Gastrocnemius medialis (tissue), 4 donors: ENCODE results near the gene ISM2. TPM values are rescaled to one million over a fixed set of nuclear protein-coding genes. Genes with fewer than 3 reads are reported as not detected.

ENCODE experiments used
- ATAC-seq, 2 donors: fragments of 150-250 bp; one replicate each; pipeline ENCODE4 v1.9.1; 2016
- DNase-seq, 2 donors: peaks; one replicate each; pipeline ENCODE4 v3.0.0-alpha.2; 2019
- H3K27ac ChIP-seq, 4 donors: fragments of 200-600 bp; sonication (generic); 1 replicate in 1 of 4; 2 replicates in 3 of 4; pipeline ENCODE4 v1.5.1; 2016 to 2018; ENCODE audit warnings: mild to moderate bottlenecking in 2 of 4, moderate library complexity in 1 of 4
- H3K27me3 ChIP-seq, 3 donors: fragments of 200-600 bp; sonication (generic) in 2 of 3; 1 replicate in 1 of 3; 2 replicates in 2 of 3; pipeline versions ENCODE4 v1.5.1 to v1.6.0; 2016 to 2019; ENCODE audit warnings: mild to moderate bottlenecking in 1 of 3, moderate library complexity in 1 of 3
- H3K36me3 ChIP-seq, 2 donors: fragments of 200-600 bp; sonication (generic) in 1 of 2; one replicate each; pipeline ENCODE4 v1.5.1; 2017 to 2018
- H3K4me1 ChIP-seq, 2 donors: fragments of 200-600 bp; sonication (generic) in 1 of 2; one replicate each; pipeline ENCODE4 v1.5.1; 2016 to 2017; ENCODE audit warnings: mild to moderate bottlenecking in 2 of 2
- H3K4me3 ChIP-seq, 4 donors: fragments of 200-600 bp; sonication (generic) in 3 of 4; 1 replicate in 1 of 4; 2 replicates in 3 of 4; pipeline ENCODE4 v1.5.1; 2016 to 2019; ENCODE audit warnings: mild to moderate bottlenecking in 2 of 4
- H3K9me3 ChIP-seq, 3 donors: fragments of 200-600 bp; sonication (generic) in 2 of 3; 1 replicate in 1 of 3; 2 replicates in 2 of 3; pipeline ENCODE4 v1.5.1; 2016 to 2019
- CTCF ChIP-seq, 5 experiments: fragments of 450-650 bp in 3 of 5; fragments of 200-600 bp in 2 of 5; sonication (generic) in 2 of 5; IDR thresholded peaks in 4 of 5; conservative IDR thresholded peaks in 1 of 5; 1 replicate in 4 of 5; 2 replicates in 1 of 5; pipeline ENCODE4 v1.5.1; 2016 to 2019; ENCODE audit warnings: antibody characterized with exemption in 5 of 5, mild to moderate bottlenecking in 3 of 5, moderate library complexity in 3 of 5
- POLR2A ChIP-seq, 2 donors: fragments of 450-650 bp; IDR thresholded peaks; one replicate each; pipeline ENCODE4 v1.6.1; 2017; ENCODE audit warnings: antibody characterized with exemption in 2 of 2, mild to moderate bottlenecking in 2 of 2, moderate library complexity in 2 of 2
- in situ Hi-C, 4 donors: fragments of 200-750 bp; cut with MboI; loops; one replicate each; pipeline versions ENCODE4 v1.15.0 to v1.8.0; 2017; ENCODE audit warnings: low sequenced_read_pairs in 4 of 4
- intact Hi-C: fragments of 100-400 bp; cut with DNase I; formaldehyde crosslinking; loops from one replicate; pipeline ENCODE4 v1.15.1; 2023; ENCODE audit warnings: low total_unique reads
- total RNA-seq, 4 donors: library from RNA; depleted of rRNA; stranded (reverse); fragments of >200 nt; gene quantifications; one replicate each; pipeline versions ENCODE4 v1.1.0 to v1.2.3, GENCODE V29; 2016

ISM2 gene
- total RNA-seq, 4 donors from 2014 or later, result not detected

- Histone ChIP-seq H3K27ac (no peak overlapping the region), H3K9me3 (no peaks in the 10 kb centered on the region), H3K27me3 (no peaks in the 10 kb centered on the region), H3K4me1 (no peaks in the 10 kb centered on the region), H3K36me3 (no peaks in the 10 kb centered on the region), H3K4me3 (no peak overlapping the region)
- intact Hi-C loops (no loop called here), in situ Hi-C loops (no loop called here)
- DNase-seq, result no peak
- no peak for ATAC-seq
- TF ChIP-seq POLR2A (IDR thresholded peaks at IDR 0.05) (no peak), CTCF (IDR thresholded peaks at IDR 0.05 in 4 of 5, conservative IDR thresholded peaks at IDR 0.05 in 1 of 5) (no peak)
Observed at GRCh38 chr14:77490347-77490986, 8.1 kb downstream of the ISM2 start.

GRCh38 chr14:77489041-77489440 is 9.6 kb downstream of the ISM2 start:
- DNase-seq (no peak), ATAC-seq (no peak)
- Histone ChIP-seq H3K27ac (no peak overlapping the region), H3K4me1 (no peaks in the 10 kb centered on the region), H3K4me3 (no peak overlapping the region), H3K36me3 (no peaks in the 10 kb centered on the region), H3K27me3 (no peaks in the 10 kb centered on the region), H3K9me3 (no peaks in the 10 kb centered on the region)
- intact Hi-C loops, result no loop called here
- TF ChIP-seq CTCF (IDR thresholded peaks at IDR 0.05 in 4 of 5, conservative IDR thresholded peaks at IDR 0.05 in 1 of 5), result no peak
- in situ Hi-C loops, result no loop called here

- intact Hi-C loops (no loop called here), in situ Hi-C loops (no loop called here)
- Histone ChIP-seq H3K36me3 (no peaks in the 10 kb centered on the region), H3K4me1 (no peaks in the 10 kb centered on the region), H3K4me3 (no peak overlapping the region), H3K27ac (no peak overlapping the region), H3K27me3 (no peaks in the 10 kb centered on the region), H3K9me3 (no peaks in the 10 kb centered on the region)
- ATAC-seq (no peak), DNase-seq (no peak)
- TF ChIP-seq CTCF (IDR thresholded peaks at IDR 0.05 in 4 of 5, conservative IDR thresholded peaks at IDR 0.05 in 1 of 5) (no peak), POLR2A (IDR thresholded peaks at IDR 0.05) (no peak)
Observed at GRCh38 chr14:77488558-77488957, 10.1 kb downstream of the ISM2 start.

GRCh38 chr14:77485901-77486678 is 12.5 kb downstream of the ISM2 start:
- Histone ChIP-seq H3K9me3 (no peaks in the 10 kb centered on the region), H3K36me3 (no peaks in the 10 kb centered on the region), H3K27me3 (no peaks in the 10 kb centered on the region), H3K4me1 (no peaks in the 10 kb centered on the region), H3K4me3 (no peak overlapping the region), H3K27ac (no peak overlapping the region)
- DNase-seq (no peak), ATAC-seq (no peak)
- no peak for TF ChIP-seq POLR2A (IDR thresholded peaks at IDR 0.05)
- in situ Hi-C loops, result no loop called here
- intact Hi-C loops, result no loop called here

DNA sequence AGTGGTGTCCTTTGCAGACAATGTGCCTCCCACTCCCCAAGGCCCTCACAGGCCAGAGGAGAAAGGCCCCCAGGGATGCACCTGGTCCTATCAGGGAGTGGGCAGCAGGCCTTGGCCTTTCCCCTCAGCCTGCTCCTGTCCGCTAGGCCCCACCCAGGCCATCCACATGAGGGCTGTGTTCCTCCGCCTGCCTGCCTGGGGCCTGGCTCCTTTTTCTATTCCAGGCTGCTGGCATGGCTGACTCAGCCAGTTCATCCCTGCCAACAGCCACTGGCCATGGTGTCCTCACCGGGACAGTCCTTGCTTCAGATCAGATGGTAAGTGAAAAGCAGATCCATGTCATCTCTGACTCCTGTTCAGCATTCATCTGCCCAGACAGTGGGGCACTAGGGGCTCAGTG is 13.4 kb downstream of the ISM2 start:
- intact Hi-C loops, result no loop called here
- Histone ChIP-seq H3K27ac (no peak overlapping the region), H3K36me3 (no peaks in the 10 kb centered on the region), H3K27me3 (no peaks in the 10 kb centered on the region), H3K4me1 (no peaks in the 10 kb centered on the region), H3K9me3 (no peaks in the 10 kb centered on the region), H3K4me3 (no peak overlapping the region)
- ATAC-seq (no peak), DNase-seq (no peak)
- in situ Hi-C loops, result no loop called here
- no peak for TF ChIP-seq POLR2A (IDR thresholded peaks at IDR 0.05)
